SU-DHL-6 (cell line): ENCODE measurements around the gene FAM98C.

Source experiments
- H2AFZ ChIP-seq: fragments of 200-600 bp; sonication (generic); 2 replicates; pipeline ENCODE4 v1.6.1; 2014; ENCODE audit warnings: low read depth, mild to moderate bottlenecking, moderate library complexity, mixed read lengths, antibody characterized with exemption, low read length; ENCODE audit not compliant: severe bottlenecking
- H3F3A ChIP-seq: fragments of 200-600 bp; shearing (Covaris generic); 2 replicates; pipeline ENCODE4 v1.6.0; 2016; ENCODE audit warnings: antibody characterized with exemption, mild to moderate bottlenecking; ENCODE audit not compliant: insufficient read depth
- H3K27ac ChIP-seq: fragments of 200-600 bp; sonication (generic); 2 replicates; pipeline ENCODE4 v1.5.1; 2016; ENCODE audit warnings: low read depth, mild to moderate bottlenecking, low read length, moderate library complexity, mixed read lengths
- H3K27me3 ChIP-seq: fragments of 200-600 bp; sonication (generic), shearing (Covaris generic); 2 replicates; pipeline ENCODE4 v1.6.0; 2014; ENCODE audit warnings: mild to moderate bottlenecking, low read length
- H3K36me3 ChIP-seq: fragments of 200-600 bp; sonication (generic); 2 replicates; pipeline ENCODE4 v1.6.1; 2014; ENCODE audit warnings: mild to moderate bottlenecking, low read length, mixed read lengths
- H3K4me2 ChIP-seq: fragments of 300-600, 200-600 bp; shearing (Covaris generic), sonication (generic); 2 replicates; pipeline ENCODE4 v1.6.0; 2014; ENCODE audit warnings: low read length, low read depth, mild to moderate bottlenecking; ENCODE audit not compliant: poor library complexity, severe bottlenecking
- H3K4me3 ChIP-seq: fragments of 200-600 bp; sonication (generic); 2 replicates; pipeline ENCODE4 v1.5.1; 2014; ENCODE audit warnings: antibody characterized with exemption, low read length, mild to moderate bottlenecking, mixed read lengths; ENCODE audit not compliant: insufficient read depth, poor library complexity, severe bottlenecking
- H3K79me2 ChIP-seq: fragments of 200-600 bp; sonication (generic); 2 replicates; pipeline ENCODE4 v1.6.1; 2014; ENCODE audit warnings: mild to moderate bottlenecking, low read length, moderate library complexity; ENCODE audit not compliant: insufficient read depth
- H3K9ac ChIP-seq: fragments of 200-600 bp; sonication (generic); 2 replicates; pipeline ENCODE4 v1.7.0; 2014; ENCODE audit warnings: mild to moderate bottlenecking, low read length
- H3K9me2 ChIP-seq: fragments of 200-600 bp; sonication (generic); replicated peaks from 2 replicates; pipeline ENCODE4 v1.6.1; 2014; ENCODE audit warnings: low read length; ENCODE audit not compliant: insufficient read depth
- H3K9me3 ChIP-seq: fragments of 200-600 bp; sonication (generic); 2 replicates; pipeline ENCODE4 v1.6.1; 2014; ENCODE audit warnings: low read length, mixed read lengths; ENCODE audit not compliant: insufficient read depth
- H4K20me1 ChIP-seq: fragments of 200-600 bp; sonication (generic); 2 replicates; pipeline ENCODE4 v1.6.1; 2014; ENCODE audit warnings: low read depth, mild to moderate bottlenecking, antibody characterized with exemption, low read length, moderate library complexity, mixed read lengths
- EZH2phosphoT487 ChIP-seq: fragments of 200-600 bp; sonication (generic), shearing (Covaris generic); conservative IDR thresholded peaks from 2 replicates; pipeline ENCODE4 v1.6.1; 2018; ENCODE audit warnings: mild to moderate bottlenecking, antibody characterized with exemption, low read length, moderate library complexity, mixed read lengths
- TF ChIP-seq, protein P1 (sequence below): fragments of 200-600 bp; sonication (generic); IDR thresholded peaks from one replicate; pipeline ENCODE4 v1.5.1; 2017; ENCODE audit warnings: antibody characterized with exemption, mild to moderate bottlenecking, low read length, moderate library complexity; ENCODE audit not compliant: insufficient read depth, poor library complexity, severe bottlenecking

Gene FAM98C

DNA sequence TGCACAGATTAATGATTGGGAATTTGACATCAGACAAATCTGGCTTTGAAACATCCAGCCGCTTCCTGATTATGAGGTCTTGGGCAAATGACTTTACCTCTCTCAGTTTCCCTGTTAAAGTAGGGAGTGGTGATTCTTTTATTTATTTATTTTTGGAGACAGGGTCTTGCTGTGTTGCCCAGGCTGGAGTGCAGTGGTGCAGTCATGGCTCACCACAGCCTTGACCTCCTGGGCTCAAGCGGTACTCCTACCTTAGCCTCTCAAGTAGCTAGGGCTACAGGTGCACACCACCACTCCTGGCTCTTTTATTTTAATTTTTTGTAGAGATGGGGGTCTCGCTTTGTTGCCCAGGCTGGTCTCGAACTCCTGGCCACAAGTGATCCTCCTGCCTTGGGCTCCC lies 25.8 kb upstream of the FAM98C start:
- Histone ChIP-seq H3F3A (no peaks in the 10 kb centered on the region; the same call in 1 of the 2 replicates), H3K36me3 (no peaks in the 10 kb centered on the region), H3K27me3 (no peaks in the 10 kb centered on the region), H2AFZ (no peak overlapping the region), H3K9ac (no peak overlapping the region), H3K79me2 (peaks cover 26% of the 10 kb centered on the region), H3K4me2 (no peak overlapping the region), H3K27ac (no peak overlapping the region), H3K9me3 (no peaks in the 10 kb centered on the region), H4K20me1 (no peaks in the 10 kb centered on the region; the same call in 1 of the 2 replicates), H3K4me3 (no peak overlapping the region), H3K9me2 (no peaks in the 10 kb centered on the region)
- TF ChIP-seq, protein P1, sequence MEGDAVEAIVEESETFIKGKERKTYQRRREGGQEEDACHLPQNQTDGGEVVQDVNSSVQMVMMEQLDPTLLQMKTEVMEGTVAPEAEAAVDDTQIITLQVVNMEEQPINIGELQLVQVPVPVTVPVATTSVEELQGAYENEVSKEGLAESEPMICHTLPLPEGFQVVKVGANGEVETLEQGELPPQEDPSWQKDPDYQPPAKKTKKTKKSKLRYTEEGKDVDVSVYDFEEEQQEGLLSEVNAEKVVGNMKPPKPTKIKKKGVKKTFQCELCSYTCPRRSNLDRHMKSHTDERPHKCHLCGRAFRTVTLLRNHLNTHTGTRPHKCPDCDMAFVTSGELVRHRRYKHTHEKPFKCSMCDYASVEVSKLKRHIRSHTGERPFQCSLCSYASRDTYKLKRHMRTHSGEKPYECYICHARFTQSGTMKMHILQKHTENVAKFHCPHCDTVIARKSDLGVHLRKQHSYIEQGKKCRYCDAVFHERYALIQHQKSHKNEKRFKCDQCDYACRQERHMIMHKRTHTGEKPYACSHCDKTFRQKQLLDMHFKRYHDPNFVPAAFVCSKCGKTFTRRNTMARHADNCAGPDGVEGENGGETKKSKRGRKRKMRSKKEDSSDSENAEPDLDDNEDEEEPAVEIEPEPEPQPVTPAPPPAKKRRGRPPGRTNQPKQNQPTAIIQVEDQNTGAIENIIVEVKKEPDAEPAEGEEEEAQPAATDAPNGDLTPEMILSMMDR: no peak
- no peak for TF ChIP-seq EZH2phosphoT487

DNA sequence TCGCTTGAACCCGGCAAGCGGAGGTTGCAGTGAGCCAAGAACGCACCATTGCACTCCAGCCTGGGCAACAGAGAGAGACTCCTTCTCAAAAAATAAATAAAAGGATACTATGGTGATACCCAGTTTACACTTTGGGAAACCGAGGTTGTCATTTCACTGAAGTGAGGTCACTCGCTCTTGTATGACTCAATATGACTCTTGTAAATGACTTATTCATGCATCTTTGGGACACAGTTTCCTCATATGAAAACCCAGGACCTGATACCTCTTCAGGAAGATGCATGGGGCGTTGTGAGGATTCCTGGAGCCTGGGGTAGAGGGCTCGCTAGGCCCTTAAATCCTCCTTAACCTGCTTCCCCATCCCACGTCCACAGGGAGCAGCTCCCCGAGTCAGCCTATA lies 24.0 kb upstream of the FAM98C start:
- Histone ChIP-seq H2AFZ (no peak overlapping the region), H4K20me1 (no peaks in the 10 kb centered on the region; the same call in 1 of the 2 replicates), H3K4me3 (no peak overlapping the region), H3K27me3 (no peaks in the 10 kb centered on the region), H3K27ac (no peak overlapping the region), H3K9me2 (no peaks in the 10 kb centered on the region), H3K9me3 (no peaks in the 10 kb centered on the region), H3K36me3 (no peaks in the 10 kb centered on the region), H3K4me2 (no peak overlapping the region), H3F3A (no peaks in the 10 kb centered on the region; the same call in 1 of the 2 replicates), H3K79me2 (peaks cover 26% of the 10 kb centered on the region), H3K9ac (no peak overlapping the region)
- TF ChIP-seq EZH2phosphoT487: no peak
- TF ChIP-seq, protein P1: no peak

DNA sequence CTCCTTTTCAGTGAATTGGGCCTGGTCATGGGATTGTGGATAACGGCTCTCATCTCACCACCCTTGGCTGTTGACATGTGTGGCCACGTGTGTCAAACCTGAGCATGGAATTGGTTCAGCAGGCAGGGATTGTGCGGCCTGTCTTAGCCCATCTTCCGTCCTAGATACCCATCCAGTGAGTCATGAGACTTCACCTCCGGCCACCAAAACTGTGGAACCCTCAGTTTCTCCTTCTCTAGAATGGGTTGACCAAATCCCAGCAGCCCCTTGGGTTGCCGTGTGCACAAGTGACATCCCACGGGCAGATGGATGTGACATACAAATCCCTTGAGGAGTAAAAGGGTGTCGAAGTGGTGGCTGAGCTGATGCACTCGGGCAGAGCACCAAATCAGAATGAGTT lies 21.8 kb upstream of the FAM98C start:
- TF ChIP-seq, protein P1: no peak
- H3K4me2 ChIP-seq: no peak overlapping the region
- H3K9me3 ChIP-seq: no peaks in the 10 kb centered on the region
- H3K9me2 ChIP-seq: no peaks in the 10 kb centered on the region
- H3K4me3 ChIP-seq: no peak overlapping the region
- no peaks in the 10 kb centered on the region for H3F3A ChIP-seq
- H3K36me3 ChIP-seq: no peaks in the 10 kb centered on the region
- peaks cover 12% of the 10 kb centered on the region for H3K79me2 ChIP-seq
- no peak overlapping the region for H3K9ac ChIP-seq
- H4K20me1 ChIP-seq: no peaks in the 10 kb centered on the region; the same call in 1 of the 2 replicates
- H3K27ac ChIP-seq: no peak overlapping the region
- H3K27me3 ChIP-seq: no peaks in the 10 kb centered on the region
- no peak overlapping the region for H2AFZ ChIP-seq
